ENCODE data around the gene ADAMTS18.
"Not testable (repeated sequence)": the region's sequence is repeated elsewhere in the genome, so short reads cannot be mapped to it uniquely, and the experiment has no call there.

Gene ADAMTS18

DNA sequence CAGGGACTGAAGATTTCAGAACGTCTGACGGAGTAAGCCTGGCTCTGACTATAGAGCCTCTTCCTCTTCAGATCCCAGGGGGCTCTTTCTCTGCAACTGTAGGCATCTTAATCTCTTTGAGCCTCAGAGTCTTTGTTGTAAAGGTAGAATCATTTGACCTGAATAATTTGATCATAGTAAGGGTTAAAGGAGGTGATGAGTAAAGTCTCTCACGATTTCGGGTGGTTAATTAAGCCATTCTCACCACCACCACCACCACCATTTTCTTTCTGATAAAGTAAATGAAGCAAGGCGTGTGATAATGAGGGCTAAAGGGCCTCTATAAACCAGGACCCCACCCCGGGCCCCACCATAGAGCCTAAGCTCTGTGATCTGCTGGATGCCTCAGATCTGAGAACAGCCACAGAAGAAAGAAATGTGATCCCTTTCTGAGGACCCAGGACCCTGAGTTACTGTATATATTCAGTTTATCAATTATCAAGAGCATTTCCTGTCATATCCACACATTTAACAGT, 33.0 kb upstream of the ADAMTS18 start:
- in situ Hi-C loops (cut with MboI; ENCODE audit: low sequenced_read_pairs, unreplicated experiment) = no loop called here
- TF ChIP-seq, protein P1, sequence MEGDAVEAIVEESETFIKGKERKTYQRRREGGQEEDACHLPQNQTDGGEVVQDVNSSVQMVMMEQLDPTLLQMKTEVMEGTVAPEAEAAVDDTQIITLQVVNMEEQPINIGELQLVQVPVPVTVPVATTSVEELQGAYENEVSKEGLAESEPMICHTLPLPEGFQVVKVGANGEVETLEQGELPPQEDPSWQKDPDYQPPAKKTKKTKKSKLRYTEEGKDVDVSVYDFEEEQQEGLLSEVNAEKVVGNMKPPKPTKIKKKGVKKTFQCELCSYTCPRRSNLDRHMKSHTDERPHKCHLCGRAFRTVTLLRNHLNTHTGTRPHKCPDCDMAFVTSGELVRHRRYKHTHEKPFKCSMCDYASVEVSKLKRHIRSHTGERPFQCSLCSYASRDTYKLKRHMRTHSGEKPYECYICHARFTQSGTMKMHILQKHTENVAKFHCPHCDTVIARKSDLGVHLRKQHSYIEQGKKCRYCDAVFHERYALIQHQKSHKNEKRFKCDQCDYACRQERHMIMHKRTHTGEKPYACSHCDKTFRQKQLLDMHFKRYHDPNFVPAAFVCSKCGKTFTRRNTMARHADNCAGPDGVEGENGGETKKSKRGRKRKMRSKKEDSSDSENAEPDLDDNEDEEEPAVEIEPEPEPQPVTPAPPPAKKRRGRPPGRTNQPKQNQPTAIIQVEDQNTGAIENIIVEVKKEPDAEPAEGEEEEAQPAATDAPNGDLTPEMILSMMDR (IDR thresholded peaks at IDR 0.05; ENCODE audit: borderline replicate concordance, control extremely low read depth, extremely low read depth, insufficient read depth, missing control alignments) = no peak
- no peak for DNase-seq (ENCODE audit: low spot score)

DNA sequence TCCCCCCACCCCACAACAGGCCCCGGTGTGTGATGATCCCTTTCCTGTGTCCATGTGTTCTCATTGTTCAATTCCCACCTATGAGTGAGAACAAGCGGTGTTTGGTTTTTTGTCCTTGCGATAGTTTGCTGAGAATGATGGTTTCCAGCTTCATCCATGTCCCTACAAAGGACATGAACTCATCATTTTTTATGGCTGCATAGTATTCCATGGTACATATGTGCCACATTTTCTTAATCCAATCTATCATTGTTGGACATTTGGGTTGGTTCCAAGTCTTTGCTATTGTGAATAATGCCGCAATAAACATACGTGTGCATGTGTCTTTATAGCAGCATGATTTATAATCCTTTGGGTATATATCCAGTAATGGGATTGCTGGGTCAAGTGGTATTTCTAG, 28.8 kb upstream of the ADAMTS18 start:
- DNase-seq (ENCODE audit: low spot score); in situ Hi-C loops (cut with MboI; ENCODE audit: low sequenced_read_pairs, unreplicated experiment): not testable (repeated sequence)

DNA sequence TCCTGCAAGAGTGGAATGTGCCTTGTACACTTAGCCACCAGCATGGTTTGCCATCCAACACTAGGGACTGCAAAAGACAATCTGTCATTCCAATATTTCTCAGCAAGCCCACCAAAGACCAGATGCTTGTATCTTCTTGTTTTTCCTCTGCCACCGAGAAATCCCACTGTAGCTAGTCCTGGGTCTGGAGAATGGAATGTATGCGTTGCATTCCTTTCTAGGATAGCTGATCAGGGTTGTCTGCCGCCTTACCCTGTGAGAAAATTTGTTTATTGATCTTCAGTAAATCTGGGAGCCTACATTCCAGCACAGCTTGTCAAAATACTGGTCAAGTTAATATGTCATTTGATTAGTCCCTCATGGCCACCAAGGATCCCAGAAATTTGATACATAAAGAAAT, 28.1 kb upstream of the ADAMTS18 start:
- TF ChIP-seq, protein P1 (IDR thresholded peaks at IDR 0.05; ENCODE audit: borderline replicate concordance, control extremely low read depth, extremely low read depth, insufficient read depth, missing control alignments) = no peak
- no peak for DNase-seq (ENCODE audit: low spot score)
- in situ Hi-C loops (cut with MboI; ENCODE audit: low sequenced_read_pairs, unreplicated experiment) = no loop called here

DNA sequence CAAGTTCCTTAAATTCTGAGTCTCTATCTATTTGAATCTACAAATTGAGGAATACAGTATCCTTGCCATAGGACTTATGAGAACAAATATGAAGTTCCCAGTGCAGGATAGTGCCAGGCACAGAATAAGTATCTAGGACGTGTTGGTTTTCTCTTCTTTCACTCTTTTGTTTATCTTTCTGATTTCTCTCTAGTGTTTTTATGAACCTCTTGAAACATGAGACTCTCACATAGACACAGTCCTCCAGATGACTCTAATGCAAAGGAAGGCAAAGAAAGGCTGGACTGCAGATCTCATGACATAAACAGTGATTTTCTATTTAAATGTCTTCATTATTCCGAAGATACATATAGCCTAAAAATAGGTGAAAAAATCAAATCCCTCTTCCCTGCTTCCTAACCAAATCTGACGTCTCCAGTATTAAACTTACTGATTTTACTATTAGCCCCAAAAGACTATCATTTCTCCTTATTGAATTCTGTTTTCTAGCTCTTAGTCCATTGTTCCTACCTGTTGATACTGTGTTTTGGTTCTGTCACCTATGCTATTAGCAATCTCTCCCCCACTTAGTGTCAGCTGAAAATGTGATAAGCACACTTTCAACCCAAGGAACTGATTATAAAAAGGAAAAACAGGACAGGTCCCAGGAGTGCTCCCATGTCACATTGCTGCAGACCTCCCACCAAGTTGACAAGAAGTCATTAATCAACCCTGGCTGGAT, 24.9 kb upstream of the ADAMTS18 start:
- in situ Hi-C loops (cut with MboI; ENCODE audit: low sequenced_read_pairs, unreplicated experiment) = no loop called here
- TF ChIP-seq, protein P1 (IDR thresholded peaks at IDR 0.05; ENCODE audit: borderline replicate concordance, control extremely low read depth, extremely low read depth, insufficient read depth, missing control alignments) = no peak
- DNase-seq (ENCODE audit: low spot score) = no peak

DNA sequence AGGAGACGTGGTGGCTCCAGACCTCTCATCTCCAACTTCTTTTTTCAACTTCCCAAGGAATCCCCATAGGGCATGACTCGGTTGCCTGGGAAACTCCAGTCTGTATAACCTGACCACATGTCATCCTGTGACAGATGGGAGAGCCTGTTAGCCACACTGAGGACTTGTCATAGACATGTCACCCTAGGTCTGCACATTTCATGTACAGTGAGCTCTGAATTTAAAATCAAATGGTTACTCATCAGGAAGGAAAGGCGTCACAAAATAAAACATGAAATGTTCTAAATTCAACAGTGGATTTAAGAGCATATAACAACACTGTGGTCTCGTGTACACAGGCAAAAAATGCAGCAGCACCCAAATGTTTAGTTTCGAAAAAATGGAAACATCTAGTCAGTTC, 22.2 kb upstream of the ADAMTS18 start:
- in situ Hi-C loops (cut with MboI; ENCODE audit: low sequenced_read_pairs, unreplicated experiment) = no loop called here
- no peak for DNase-seq (ENCODE audit: low spot score)
- TF ChIP-seq, protein P1 (IDR thresholded peaks at IDR 0.05; ENCODE audit: borderline replicate concordance, control extremely low read depth, extremely low read depth, insufficient read depth, missing control alignments) = no peak

DNA sequence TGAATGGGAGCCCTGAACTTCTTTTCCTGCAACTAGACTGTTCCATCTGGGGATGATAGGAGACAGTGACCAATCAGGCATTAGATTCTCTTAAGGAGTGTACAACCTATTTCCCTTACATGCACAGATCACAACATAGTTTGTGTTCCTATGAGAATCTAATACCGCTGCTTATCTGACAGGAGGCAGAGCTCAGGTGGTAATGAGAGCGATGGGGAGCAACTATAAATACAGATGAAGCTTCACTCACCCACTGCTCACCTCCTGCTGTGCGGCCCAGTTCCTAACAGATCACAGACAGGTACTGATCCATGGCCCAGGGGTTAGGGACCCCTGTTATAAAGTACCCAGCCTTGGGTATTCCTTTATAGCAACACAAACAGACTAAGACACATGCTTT, 17.4 kb upstream of the ADAMTS18 start:
- in situ Hi-C loops (cut with MboI; ENCODE audit: low sequenced_read_pairs, unreplicated experiment) = no loop called here
- TF ChIP-seq, protein P1 (IDR thresholded peaks at IDR 0.05; ENCODE audit: borderline replicate concordance, control extremely low read depth, extremely low read depth, insufficient read depth, missing control alignments) = no peak
- no peak for DNase-seq (ENCODE audit: low spot score)

DNA sequence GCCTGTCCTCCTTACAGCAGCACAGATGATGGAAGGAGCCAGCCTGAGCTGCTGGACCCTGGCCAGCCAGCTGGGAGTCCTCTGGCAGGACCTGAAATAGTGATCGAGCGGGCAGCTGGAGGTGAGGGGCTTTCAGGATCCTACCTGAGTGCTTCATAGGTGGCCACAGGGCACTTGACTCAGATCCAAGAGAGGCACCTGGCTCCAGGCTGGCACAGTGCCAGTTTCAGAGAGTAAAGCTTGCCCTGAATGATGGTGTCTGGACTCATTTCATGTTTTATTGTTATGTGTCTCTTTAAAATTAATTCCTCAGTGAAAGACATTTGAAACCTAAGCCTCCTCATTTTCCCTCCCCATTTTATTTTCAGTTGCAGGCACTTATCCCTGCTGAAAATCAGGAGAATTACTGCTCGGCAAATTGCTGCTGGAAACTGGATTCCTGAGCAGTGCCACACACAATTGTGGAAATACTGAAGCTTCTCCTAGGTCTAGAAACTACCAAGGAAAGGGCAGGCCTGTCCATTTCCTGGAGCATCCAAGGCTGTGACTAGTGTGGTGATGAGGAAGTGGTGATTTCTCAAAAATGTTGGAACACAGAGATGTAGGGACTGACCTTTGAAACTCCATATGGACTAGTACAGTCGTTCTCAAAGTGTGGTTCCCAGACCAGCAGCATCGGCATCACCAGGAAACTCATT, 16.1 kb upstream of the ADAMTS18 start:
- TF ChIP-seq, protein P1 (IDR thresholded peaks at IDR 0.05; ENCODE audit: borderline replicate concordance, control extremely low read depth, extremely low read depth, insufficient read depth, missing control alignments) = no peak

More for the DNA sequence above, 16.1 kb upstream of the ADAMTS18 start:
- no peak for DNase-seq (ENCODE audit: low spot score)
- in situ Hi-C loops (cut with MboI; ENCODE audit: low sequenced_read_pairs, unreplicated experiment) = no loop called here
